Chondrocyte (in vitro differentiated cells): ENCODE results near the gene NDRG2. TPM values are rescaled to one million over a fixed set of nuclear protein-coding genes. Genes with fewer than 3 reads are reported as not detected.
"Not testable (repeated sequence)": the region's sequence is repeated elsewhere in the genome, so short reads cannot be mapped to it uniquely, and the experiment has no call there.

ENCODE experiments used
- DNase-seq: peaks from one replicate; pipeline ENCODE4 v3.0.0; 2021; ENCODE audit warnings: mixed read lengths, low spot score
- H3K27ac Mint-ChIP-seq: one replicate; pipeline ENCODE4 v1.8.0; 2021; ENCODE audit warnings: mild to moderate bottlenecking, moderate library complexity, mixed read lengths; ENCODE audit not compliant: unreplicated experiment
- H3K27me3 Mint-ChIP-seq: 2 replicates; pipeline ENCODE4 v1.8.0; 2021; ENCODE audit warnings: low read depth, mixed read lengths
- H3K36me3 Mint-ChIP-seq: 2 replicates; pipeline ENCODE4 v1.8.0; 2021; ENCODE audit warnings: low read depth, mixed read lengths
- H3K4me1 Mint-ChIP-seq: 2 replicates; pipeline ENCODE4 v1.8.0; 2021; ENCODE audit warnings: low read depth, mild to moderate bottlenecking, mixed read lengths
- H3K4me3 Mint-ChIP-seq: one replicate; pipeline ENCODE4 v1.8.0; 2021; ENCODE audit warnings: mild to moderate bottlenecking, moderate library complexity, mixed read lengths; ENCODE audit not compliant: unreplicated experiment
- H3K9me3 Mint-ChIP-seq: 2 replicates; pipeline ENCODE4 v1.8.0; 2021; ENCODE audit warnings: low read depth, mixed read lengths
- total RNA-seq: library from RNA; stranded (reverse); gene quantifications from 3 replicates; pipeline ENCODE4 v1.2.1, GENCODE V29; 2021
- TF ChIP-seq, protein P1 (sequence below): fragments of 200-600 bp; sonication (generic); IDR thresholded peaks from 2 replicates; pipeline ENCODE4 v1.5.0; 2021; ENCODE audit warnings: antibody characterized with exemption, mild to moderate bottlenecking, moderate library complexity

The NDRG2 gene
- total RNA-seq, 1 donor from 2014 or later, result 6.3 TPM

DNA sequence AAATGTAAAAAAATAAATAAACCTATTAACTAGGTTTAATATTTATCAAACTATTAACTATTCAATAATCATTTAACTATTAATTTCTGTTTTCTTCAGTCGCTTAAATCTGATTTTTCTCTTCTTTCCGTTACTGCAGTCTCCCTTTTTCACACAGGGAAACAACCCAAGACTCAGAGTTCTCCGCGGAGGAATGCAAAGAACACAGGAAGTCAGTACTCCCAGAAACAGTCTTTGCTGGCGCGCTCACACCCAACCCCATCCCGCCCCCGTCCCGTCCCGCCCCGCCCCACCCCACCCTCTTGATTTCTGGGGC is 35.4 kb downstream of the NDRG2 start:
- peak overlapping the region; percentile 90 for H3K27ac Mint-ChIP-seq
- DNase-seq, result no peak
- no peaks in the 10 kb centered on the region for H3K9me3 Mint-ChIP-seq
- peaks cover 15% of the 10 kb centered on the region for H3K36me3 Mint-ChIP-seq
- H3K4me1 Mint-ChIP-seq, result peaks cover 59% of the 10 kb centered on the region
- no peaks in the 10 kb centered on the region for H3K27me3 Mint-ChIP-seq
- TF ChIP-seq, protein P1, sequence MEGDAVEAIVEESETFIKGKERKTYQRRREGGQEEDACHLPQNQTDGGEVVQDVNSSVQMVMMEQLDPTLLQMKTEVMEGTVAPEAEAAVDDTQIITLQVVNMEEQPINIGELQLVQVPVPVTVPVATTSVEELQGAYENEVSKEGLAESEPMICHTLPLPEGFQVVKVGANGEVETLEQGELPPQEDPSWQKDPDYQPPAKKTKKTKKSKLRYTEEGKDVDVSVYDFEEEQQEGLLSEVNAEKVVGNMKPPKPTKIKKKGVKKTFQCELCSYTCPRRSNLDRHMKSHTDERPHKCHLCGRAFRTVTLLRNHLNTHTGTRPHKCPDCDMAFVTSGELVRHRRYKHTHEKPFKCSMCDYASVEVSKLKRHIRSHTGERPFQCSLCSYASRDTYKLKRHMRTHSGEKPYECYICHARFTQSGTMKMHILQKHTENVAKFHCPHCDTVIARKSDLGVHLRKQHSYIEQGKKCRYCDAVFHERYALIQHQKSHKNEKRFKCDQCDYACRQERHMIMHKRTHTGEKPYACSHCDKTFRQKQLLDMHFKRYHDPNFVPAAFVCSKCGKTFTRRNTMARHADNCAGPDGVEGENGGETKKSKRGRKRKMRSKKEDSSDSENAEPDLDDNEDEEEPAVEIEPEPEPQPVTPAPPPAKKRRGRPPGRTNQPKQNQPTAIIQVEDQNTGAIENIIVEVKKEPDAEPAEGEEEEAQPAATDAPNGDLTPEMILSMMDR, result no peak
- H3K4me3 Mint-ChIP-seq, result peak overlapping the region; percentile 92

GRCh38 chr14:20988717-20989470 is 36.0 kb downstream of the NDRG2 start:
- no peaks in the 10 kb centered on the region for H3K27me3 Mint-ChIP-seq
- H3K4me3 Mint-ChIP-seq, result peak overlapping the region; percentile 19
- TF ChIP-seq, protein P1, result no peak
- no peaks in the 10 kb centered on the region for H3K9me3 Mint-ChIP-seq
- peaks cover 59% of the 10 kb centered on the region for H3K4me1 Mint-ChIP-seq
- no peak for DNase-seq
- H3K36me3 Mint-ChIP-seq, result peaks cover 12% of the 10 kb centered on the region
- H3K27ac Mint-ChIP-seq, result peak overlapping the region; percentile 66

GRCh38 chr14:20986811-20987210 is 38.0 kb downstream of the NDRG2 start:
- no peaks in the 10 kb centered on the region for H3K27me3 Mint-ChIP-seq
- TF ChIP-seq, protein P1, result no peak
- no peak overlapping the region for H3K4me3 Mint-ChIP-seq
- H3K27ac Mint-ChIP-seq, result peak overlapping the region; percentile 94
- H3K36me3 Mint-ChIP-seq, result peaks cover 1% of the 10 kb centered on the region
- no peak for DNase-seq
- H3K4me1 Mint-ChIP-seq, result peaks cover 56% of the 10 kb centered on the region
- no peaks in the 10 kb centered on the region for H3K9me3 Mint-ChIP-seq

- not testable (repeated sequence) for DNase-seq, H3K27me3 Mint-ChIP-seq, H3K9me3 Mint-ChIP-seq, H3K4me3 Mint-ChIP-seq, H3K36me3 Mint-ChIP-seq
- Mint-ChIP-seq H3K4me1 (peaks cover 44% of the 10 kb centered on the region), H3K27ac (peak overlapping the region; percentile 94)
Measured at GRCh38 chr14:20985650-20986049, 39.2 kb downstream of the NDRG2 start.

GRCh38 chr14:20982646-20983369 is 42.1 kb downstream of the NDRG2 start:
- H3K36me3 Mint-ChIP-seq, result no peaks in the 10 kb centered on the region

More at GRCh38 chr14:20982646-20983369, 42.1 kb downstream of the NDRG2 start:
- TF ChIP-seq, protein P1, result no peak
- H3K4me1 Mint-ChIP-seq, result peaks cover 21% of the 10 kb centered on the region
- H3K27ac Mint-ChIP-seq, result no peak overlapping the region
- no peak for DNase-seq
- H3K9me3 Mint-ChIP-seq, result no peaks in the 10 kb centered on the region
- H3K27me3 Mint-ChIP-seq, result no peaks in the 10 kb centered on the region
- no peak overlapping the region for H3K4me3 Mint-ChIP-seq
